ENCODE data around the gene SH2D1B.

Gene SH2D1B

GRCh38 chr1:162386292-162387225 is 25.4 kb downstream of the SH2D1B start:
- Histone ChIP-seq H3K9me3 (ENCODE audit: insufficient read depth, low read depth, low read length) (no peaks in the 10 kb centered on the region), H3K27me3 (ENCODE audit: insufficient read depth, low read length) (no peaks in the 10 kb centered on the region), H3K27ac (ENCODE audit: low read length) (no peak overlapping the region), H3K4me1 (ENCODE audit: insufficient read depth, low read length) (peaks cover 2% of the 10 kb centered on the region; the same call in 1 of the 2 replicates), H3K36me3 (ENCODE audit: insufficient read depth, low read depth, low read length) (peaks cover 12% of the 10 kb centered on the region), H3K9ac (ENCODE audit: low read depth, low read length) (no peak overlapping the region), H3K4me3 (ENCODE audit: low read length) (no peak overlapping the region)

DNA sequence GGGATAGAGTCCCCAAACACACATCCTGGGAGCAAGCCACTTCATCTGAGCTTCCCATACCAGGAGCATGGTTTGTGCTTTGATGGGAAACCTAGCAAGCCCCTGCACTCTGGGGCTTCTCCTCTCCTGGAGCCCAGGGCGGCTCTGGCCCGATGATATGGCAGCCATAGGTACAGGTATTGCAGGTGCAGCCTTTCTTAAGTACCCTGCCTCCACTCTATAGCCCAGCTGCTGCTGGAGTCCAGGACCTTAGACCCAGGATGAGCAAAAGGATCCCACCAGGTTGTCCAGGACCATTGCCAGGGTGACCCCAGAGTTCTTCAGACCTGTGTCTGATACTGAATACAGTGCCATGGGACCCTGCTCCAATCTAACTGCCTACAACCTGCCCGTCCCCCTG is 26.2 kb downstream of the SH2D1B start:
- peaks cover 12% of the 10 kb centered on the region for H3K36me3 ChIP-seq (ENCODE audit: insufficient read depth, low read depth, low read length)
- H3K27ac ChIP-seq (ENCODE audit: low read length) = no peak overlapping the region
- H3K4me3 ChIP-seq (ENCODE audit: low read length) = no peak overlapping the region
- no peaks in the 10 kb centered on the region; the same call in 1 of the 2 replicates for H3K4me1 ChIP-seq (ENCODE audit: insufficient read depth, low read length)
- no peaks in the 10 kb centered on the region for H3K9me3 ChIP-seq (ENCODE audit: insufficient read depth, low read depth, low read length)
- no peak overlapping the region for H3K9ac ChIP-seq (ENCODE audit: low read depth, low read length)
- no peaks in the 10 kb centered on the region for H3K27me3 ChIP-seq (ENCODE audit: insufficient read depth, low read length)

- H3K9ac ChIP-seq (ENCODE audit: low read depth, low read length) = no peak overlapping the region
- H3K4me3 ChIP-seq (ENCODE audit: low read length) = no peak overlapping the region
- H3K27ac ChIP-seq (ENCODE audit: low read length) = no peak overlapping the region
- no peaks in the 10 kb centered on the region; the same call in 1 of the 2 replicates for H3K4me1 ChIP-seq (ENCODE audit: insufficient read depth, low read length)
- no peaks in the 10 kb centered on the region for H3K27me3 ChIP-seq (ENCODE audit: insufficient read depth, low read length)
- peaks cover 12% of the 10 kb centered on the region for H3K36me3 ChIP-seq (ENCODE audit: insufficient read depth, low read depth, low read length)
- H3K9me3 ChIP-seq (ENCODE audit: insufficient read depth, low read depth, low read length) = no peaks in the 10 kb centered on the region
Measured at GRCh38 chr1:162385280-162385623, 26.7 kb downstream of the SH2D1B start.

DNA sequence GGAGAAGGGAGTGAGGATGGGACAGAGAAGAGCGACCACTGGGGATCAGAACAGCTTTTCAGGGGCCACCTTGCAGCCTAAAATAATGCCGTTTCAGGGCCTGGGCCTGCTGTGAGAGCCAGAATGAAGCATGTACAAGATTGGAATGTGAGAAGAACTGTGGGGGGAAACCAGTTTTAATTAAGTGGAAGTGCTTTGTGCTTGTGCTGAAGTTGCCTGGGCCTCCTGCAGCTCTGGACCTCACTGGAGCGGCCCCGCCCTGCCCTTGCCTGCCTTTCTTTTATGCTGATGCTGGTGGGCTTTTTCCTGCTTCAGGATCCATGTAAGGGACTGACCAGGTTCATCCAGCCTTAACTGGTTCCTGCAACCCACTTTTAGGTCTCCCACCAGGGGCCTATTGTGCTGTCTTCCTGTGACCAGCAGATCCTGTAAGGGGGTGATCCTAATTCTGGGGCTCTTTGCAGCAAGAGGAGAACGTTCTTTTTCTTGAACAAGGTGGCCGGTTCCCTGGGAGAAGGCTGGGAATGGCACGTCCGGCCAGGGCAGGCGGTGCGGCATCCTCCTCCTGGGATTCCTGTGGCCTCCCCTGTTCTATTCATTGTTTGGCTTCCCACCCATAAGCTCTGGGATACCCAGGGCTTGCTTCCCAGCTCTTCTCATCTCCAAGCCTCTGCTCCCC is 27.2 kb downstream of the SH2D1B start:
- Histone ChIP-seq H3K4me1 (ENCODE audit: insufficient read depth, low read length) (no peaks in the 10 kb centered on the region; the same call in 1 of the 2 replicates), H3K9ac (ENCODE audit: low read depth, low read length) (no peak overlapping the region), H3K9me3 (ENCODE audit: insufficient read depth, low read depth, low read length) (no peaks in the 10 kb centered on the region), H3K36me3 (ENCODE audit: insufficient read depth, low read depth, low read length) (peaks cover 12% of the 10 kb centered on the region), H3K27ac (ENCODE audit: low read length) (no peak overlapping the region), H3K27me3 (ENCODE audit: insufficient read depth, low read length) (no peaks in the 10 kb centered on the region), H3K4me3 (ENCODE audit: low read length) (no peak overlapping the region)

- Histone ChIP-seq H3K27ac (ENCODE audit: low read length) (no peak overlapping the region), H3K36me3 (ENCODE audit: insufficient read depth, low read depth, low read length) (peaks cover 12% of the 10 kb centered on the region), H3K9me3 (ENCODE audit: insufficient read depth, low read depth, low read length) (no peaks in the 10 kb centered on the region), H3K9ac (ENCODE audit: low read depth, low read length) (no peak overlapping the region), H3K27me3 (ENCODE audit: insufficient read depth, low read length) (no peaks in the 10 kb centered on the region), H3K4me3 (ENCODE audit: low read length) (no peak overlapping the region), H3K4me1 (ENCODE audit: insufficient read depth, low read length) (no peaks in the 10 kb centered on the region)
Measured at GRCh38 chr1:162384116-162384515, 27.8 kb downstream of the SH2D1B start.

GRCh38 chr1:162383516-162383915 is 28.4 kb downstream of the SH2D1B start:
- Histone ChIP-seq H3K27ac (ENCODE audit: low read length) (no peak overlapping the region), H3K27me3 (ENCODE audit: insufficient read depth, low read length) (no peaks in the 10 kb centered on the region), H3K4me3 (ENCODE audit: low read length) (no peak overlapping the region), H3K4me1 (ENCODE audit: insufficient read depth, low read length) (no peaks in the 10 kb centered on the region), H3K9me3 (ENCODE audit: insufficient read depth, low read depth, low read length) (no peaks in the 10 kb centered on the region), H3K9ac (ENCODE audit: low read depth, low read length) (no peak overlapping the region), H3K36me3 (ENCODE audit: insufficient read depth, low read depth, low read length) (peaks cover 12% of the 10 kb centered on the region)

GRCh38 chr1:162383091-162383490 is 28.8 kb downstream of the SH2D1B start:
- no peaks in the 10 kb centered on the region for H3K27me3 ChIP-seq (ENCODE audit: insufficient read depth, low read length)
- no peaks in the 10 kb centered on the region for H3K4me1 ChIP-seq (ENCODE audit: insufficient read depth, low read length)
- H3K27ac ChIP-seq (ENCODE audit: low read length) = no peak overlapping the region
- peaks cover 12% of the 10 kb centered on the region for H3K36me3 ChIP-seq (ENCODE audit: insufficient read depth, low read depth, low read length)
- no peak overlapping the region for H3K9ac ChIP-seq (ENCODE audit: low read depth, low read length)
- H3K9me3 ChIP-seq (ENCODE audit: insufficient read depth, low read depth, low read length) = no peaks in the 10 kb centered on the region
- no peak overlapping the region for H3K4me3 ChIP-seq (ENCODE audit: low read length)

DNA sequence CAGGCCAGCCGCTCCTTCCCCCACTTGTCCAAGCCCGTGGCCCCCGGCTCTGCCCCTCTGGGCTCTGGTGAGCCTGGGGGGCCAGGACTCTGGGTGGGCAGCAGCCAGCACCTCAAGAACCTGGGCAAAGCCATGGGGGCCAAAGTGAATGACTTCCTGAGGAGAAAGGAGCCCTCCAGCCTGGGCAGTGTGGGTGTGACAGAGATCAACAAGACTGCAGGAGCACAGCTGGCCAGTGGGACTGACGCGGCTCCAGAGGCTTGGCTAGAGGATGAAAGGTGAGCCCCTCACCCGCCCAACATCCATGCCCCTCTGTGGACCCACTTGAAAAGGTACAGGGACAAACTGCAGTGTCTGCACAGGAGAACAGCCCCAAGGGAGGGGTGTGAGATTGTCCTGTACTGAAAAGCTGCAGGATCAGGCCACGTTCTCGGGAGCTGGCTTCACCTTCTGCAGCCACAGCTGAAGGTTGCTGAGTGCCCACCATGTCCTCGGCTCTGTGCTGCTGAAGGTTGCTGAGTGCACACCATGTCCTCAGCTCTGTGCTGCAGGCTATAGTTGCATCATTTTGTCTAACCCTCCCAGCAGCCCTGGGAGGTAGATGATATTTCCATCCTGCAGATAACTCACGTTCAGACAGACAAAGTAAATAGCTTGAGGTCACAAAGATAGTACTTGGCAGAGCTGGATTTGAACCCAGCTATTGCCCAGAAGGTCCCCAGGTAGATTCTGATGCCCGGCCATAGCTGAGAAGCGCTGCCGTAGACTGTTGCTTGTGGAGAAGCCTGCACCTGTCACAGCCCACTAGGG is 29.8 kb downstream of the SH2D1B start:
- Histone ChIP-seq H3K36me3 (ENCODE audit: insufficient read depth, low read depth, low read length) (peaks cover 12% of the 10 kb centered on the region), H3K9ac (ENCODE audit: low read depth, low read length) (no peak overlapping the region), H3K9me3 (ENCODE audit: insufficient read depth, low read depth, low read length) (no peaks in the 10 kb centered on the region), H3K27ac (ENCODE audit: low read length) (no peak overlapping the region), H3K4me3 (ENCODE audit: low read length) (no peak overlapping the region), H3K4me1 (ENCODE audit: insufficient read depth, low read length) (no peaks in the 10 kb centered on the region), H3K27me3 (ENCODE audit: insufficient read depth, low read length) (no peaks in the 10 kb centered on the region)

DNA sequence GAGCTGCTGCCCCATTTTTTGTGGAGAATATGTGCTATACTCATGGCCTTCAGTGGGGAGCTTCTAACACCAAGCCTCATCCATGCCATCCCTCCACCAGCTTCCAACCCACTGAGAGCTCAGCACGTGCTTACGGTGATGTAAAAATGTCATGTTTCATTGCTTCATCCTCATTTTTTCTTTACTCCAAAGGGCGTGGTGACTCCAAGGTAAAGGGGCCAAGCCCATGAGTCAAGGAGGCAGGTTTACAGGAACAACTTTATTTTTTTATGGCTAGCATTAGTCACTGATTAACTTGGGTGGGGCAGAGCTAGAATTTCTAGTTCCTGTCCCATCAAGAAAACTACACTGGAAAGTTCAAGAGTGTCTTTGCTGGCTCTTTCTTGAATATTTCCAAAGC is 30.6 kb downstream of the SH2D1B start, which contains the start of gene C1orf226:
Gene C1orf226, plus strand, starts transcription at position 346 of the 400 bp plus-strand sequence. CDS start 174 bp downstream, outside the sequence.
- Histone ChIP-seq H3K9me3 (ENCODE audit: insufficient read depth, low read depth, low read length) (no peaks in the 10 kb centered on the region), H3K9ac (ENCODE audit: low read depth, low read length) (no peak within 1 kb of the TSS), H3K4me3 (ENCODE audit: low read length) (no peak within 1 kb of the TSS), H3K36me3 (ENCODE audit: insufficient read depth, low read depth, low read length) (peaks cover 12% of the 10 kb centered on the region), H3K4me1 (ENCODE audit: insufficient read depth, low read length) (no peaks in the 10 kb centered on the region), H3K27ac (ENCODE audit: low read length) (no peak within 1 kb of the TSS), H3K27me3 (ENCODE audit: insufficient read depth, low read length) (no peaks in the 10 kb centered on the region)

DNA sequence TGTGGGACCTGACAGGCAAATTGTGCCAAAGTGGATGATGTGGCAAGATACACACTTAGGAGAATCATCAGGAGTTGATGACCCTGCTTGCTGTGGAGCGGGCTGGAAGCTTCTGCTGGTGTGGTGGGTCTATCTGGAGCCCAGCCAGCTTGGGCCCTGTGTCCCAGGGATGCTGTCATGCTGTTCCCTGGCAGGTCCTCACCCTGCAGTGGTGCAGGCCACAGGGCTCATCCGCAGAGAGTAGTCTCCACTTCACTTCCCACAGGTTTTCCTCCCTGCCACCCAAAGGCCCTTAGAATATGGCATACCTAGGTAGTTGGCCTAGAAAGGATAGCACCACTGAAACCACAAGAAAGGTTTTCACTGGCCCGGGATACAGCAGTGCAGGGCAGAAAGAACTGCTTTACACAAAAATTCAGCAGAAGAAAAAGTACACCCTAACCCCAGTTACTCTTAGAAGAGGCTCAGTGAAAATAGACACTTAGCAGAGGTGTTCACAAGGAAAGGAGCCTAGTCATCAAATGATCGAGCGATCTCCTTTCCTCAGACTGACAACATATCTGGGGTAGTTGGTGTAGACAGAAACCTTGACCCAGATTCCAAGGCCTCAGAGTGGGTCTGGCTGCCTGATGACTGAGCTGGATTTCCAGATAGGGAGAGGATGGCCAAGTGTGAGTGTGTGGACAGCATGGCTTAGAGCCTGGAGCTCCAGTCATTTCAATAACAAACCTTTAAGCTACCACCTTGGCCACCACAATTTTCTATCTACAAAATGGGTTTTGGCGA is 31.7 kb downstream of the SH2D1B start:
- Histone ChIP-seq H3K9me3 (ENCODE audit: insufficient read depth, low read depth, low read length) (no peaks in the 10 kb centered on the region), H3K9ac (ENCODE audit: low read depth, low read length) (no peak overlapping the region), H3K4me1 (ENCODE audit: insufficient read depth, low read length) (no peaks in the 10 kb centered on the region), H3K4me3 (ENCODE audit: low read length) (no peak overlapping the region), H3K27ac (ENCODE audit: low read length) (no peak overlapping the region), H3K27me3 (ENCODE audit: insufficient read depth, low read length) (no peaks in the 10 kb centered on the region), H3K36me3 (ENCODE audit: insufficient read depth, low read depth, low read length) (peaks cover 12% of the 10 kb centered on the region)

DNA sequence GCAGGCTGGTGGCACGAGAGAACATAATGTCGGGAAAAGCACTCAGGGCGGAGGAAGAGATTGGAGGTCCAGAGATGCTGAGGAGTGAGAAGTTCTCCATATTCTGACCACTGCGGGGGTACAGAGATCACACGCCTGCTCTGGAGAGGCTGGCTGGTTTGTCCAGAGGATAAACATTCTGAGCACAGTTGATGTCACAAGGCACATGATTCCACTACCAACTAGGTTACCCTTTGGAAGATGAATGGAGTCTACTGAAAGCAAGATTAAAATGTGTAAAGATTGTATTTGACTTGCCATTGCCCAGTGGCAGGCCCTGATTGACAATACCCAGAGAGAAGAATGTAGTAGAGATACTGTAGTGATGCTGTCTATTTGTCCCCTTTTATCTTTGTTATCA is 35.2 kb downstream of the SH2D1B start, which contains the start of gene SPATA46:
Gene SPATA46, minus strand, starts transcription at position 164 of the 400 bp plus-strand sequence. Its CDS starts 64 bp downstream, at position 100.
- Histone ChIP-seq H3K27me3 (ENCODE audit: insufficient read depth, low read length) (no peaks in the 10 kb centered on the region), H3K4me1 (ENCODE audit: insufficient read depth, low read length) (no peaks in the 10 kb centered on the region), H3K4me3 (ENCODE audit: low read length) (no peak within 1 kb of the TSS), H3K27ac (ENCODE audit: low read length) (no peak within 1 kb of the TSS), H3K9ac (ENCODE audit: low read depth, low read length) (no peak within 1 kb of the TSS), H3K36me3 (ENCODE audit: insufficient read depth, low read depth, low read length) (no peaks in the 10 kb centered on the region), H3K9me3 (ENCODE audit: insufficient read depth, low read depth, low read length) (no peaks in the 10 kb centered on the region)
